NT2/D1 (cell line): ENCODE measurements around the gene RB1.

ENCODE experiments used
- DNase-seq: peaks from one replicate; pipeline ENCODE4 v3.0.0-alpha.2; 2011; ENCODE audit warnings: low read depth, low spot score
- H3K27me3 ChIP-seq: 2 replicates; pipeline ENCODE4 v1.6.0; 2011; ENCODE audit warnings: mild to moderate bottlenecking; ENCODE audit not compliant: insufficient read length, insufficient read depth
- H3K36me3 ChIP-seq: 2 replicates; pipeline ENCODE4 v1.6.1; 2011; ENCODE audit warnings: mild to moderate bottlenecking, low read length, mixed read lengths; ENCODE audit not compliant: insufficient read depth, insufficient read length
- H3K4me1 ChIP-seq: 2 replicates; pipeline ENCODE4 v1.5.1; 2011; ENCODE audit not compliant: insufficient read depth, insufficient read length
- H3K4me3 ChIP-seq: 2 replicates; pipeline ENCODE4 v1.5.1; 2011; ENCODE audit warnings: low read depth; ENCODE audit not compliant: insufficient read length
- H3K9ac ChIP-seq: 2 replicates; pipeline ENCODE4 v1.6.0; 2011; ENCODE audit warnings: low read depth; ENCODE audit not compliant: insufficient read length
- H3K9me3 ChIP-seq: 2 replicates; pipeline ENCODE4 v1.5.1; 2011; ENCODE audit warnings: mild to moderate bottlenecking, low read length; ENCODE audit not compliant: insufficient read depth
- SUZ12 ChIP-seq: IDR thresholded peaks from 2 replicates; pipeline ENCODE4 v1.6.1; 2011; ENCODE audit not compliant: insufficient read length, insufficient read depth; ENCODE audit errors: extremely low read depth
- YY1 ChIP-seq: IDR thresholded peaks from 2 replicates; pipeline ENCODE4 v1.6.1; 2011; ENCODE audit not compliant: insufficient read length, insufficient read depth
- ZNF274 ChIP-seq: IDR thresholded peaks from 2 replicates; pipeline ENCODE4 v1.6.1; 2011; ENCODE audit warnings: mild to moderate bottlenecking, low read depth, low read length

RB1 gene

DNA sequence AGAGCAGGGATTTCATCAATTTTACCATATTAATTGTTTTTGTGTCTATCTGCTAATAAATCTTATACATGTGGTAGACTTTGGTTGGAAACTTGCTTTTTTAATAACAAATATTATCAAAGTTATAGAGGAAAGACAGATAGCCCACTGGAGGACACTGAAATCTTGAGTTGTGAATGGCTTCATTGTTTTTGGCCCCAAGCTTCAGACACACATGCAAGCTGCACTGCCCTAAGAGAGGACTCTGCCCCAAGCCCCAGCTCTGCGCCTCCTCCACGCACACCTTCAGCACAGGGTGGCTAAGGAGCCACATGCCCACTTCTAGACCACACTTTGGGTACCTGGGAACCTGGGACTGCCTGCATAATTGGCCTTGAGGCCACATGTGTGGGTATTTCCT, 194.1 kb downstream of the RB1 start:
- Histone ChIP-seq H3K4me1 (no peaks in the 10 kb centered on the region), H3K9ac (no peak overlapping the region), H3K4me3 (no peak overlapping the region), H3K36me3 (no peaks in the 10 kb centered on the region), H3K9me3 (no peaks in the 10 kb centered on the region), H3K27me3 (no peaks in the 10 kb centered on the region)
- TF ChIP-seq SUZ12 (no peak), ZNF274 (no peak), YY1 (no peak)
- DNase-seq: no peak

DNA sequence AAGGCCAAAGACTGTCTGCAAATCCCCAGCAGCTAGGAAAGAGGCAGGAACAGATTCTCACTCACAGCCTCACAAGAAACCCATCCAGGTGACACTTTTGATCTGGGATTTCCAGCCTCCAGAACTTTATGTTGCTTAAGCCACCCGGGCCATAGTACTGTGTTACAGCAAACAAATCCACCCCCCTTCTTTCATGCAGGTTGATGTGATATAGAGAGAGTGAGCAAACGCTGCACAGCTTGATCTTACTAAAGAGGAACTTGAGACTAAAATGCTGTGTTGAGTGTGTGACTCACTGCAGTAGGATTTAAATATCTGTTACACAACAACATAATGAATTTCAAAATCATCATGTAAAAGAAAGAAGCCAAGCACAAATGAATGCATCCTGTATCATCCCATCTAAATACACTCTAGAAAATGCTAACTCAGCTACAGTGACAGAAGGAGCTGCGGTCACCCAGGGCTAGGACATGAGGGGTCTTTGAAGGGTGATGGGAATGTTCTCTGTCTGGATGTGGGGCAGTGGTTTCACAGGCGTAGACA, 197.2 kb downstream of the RB1 start:
- Histone ChIP-seq H3K9me3 (no peaks in the 10 kb centered on the region), H3K4me3 (no peak overlapping the region), H3K4me1 (no peaks in the 10 kb centered on the region), H3K36me3 (no peaks in the 10 kb centered on the region), H3K9ac (no peak overlapping the region), H3K27me3 (no peaks in the 10 kb centered on the region)
- TF ChIP-seq YY1 (no peak), SUZ12 (no peak), ZNF274 (no peak)
- no peak for DNase-seq

DNA sequence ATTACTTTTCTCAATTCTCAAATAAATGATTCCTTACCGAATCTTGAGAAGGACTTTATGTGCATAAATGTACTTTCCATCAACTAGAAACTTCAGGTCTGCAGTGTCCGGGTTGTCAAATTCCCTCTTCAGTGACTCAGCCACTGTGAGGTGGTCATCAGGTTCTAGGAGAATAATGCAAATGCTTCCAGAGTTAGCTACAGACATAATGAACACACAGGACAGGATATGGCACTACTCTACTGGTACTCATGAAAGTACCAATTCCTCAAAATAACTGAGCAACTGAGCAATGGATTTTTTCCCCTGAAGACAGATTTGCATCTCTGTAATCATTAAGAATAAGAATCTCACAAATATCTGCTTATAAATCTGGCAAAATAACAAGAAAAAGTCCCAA, 198.2 kb downstream of the RB1 start:
- Histone ChIP-seq H3K27me3 (no peaks in the 10 kb centered on the region), H3K36me3 (no peaks in the 10 kb centered on the region), H3K4me3 (no peak overlapping the region), H3K4me1 (no peaks in the 10 kb centered on the region), H3K9me3 (no peaks in the 10 kb centered on the region), H3K9ac (no peak overlapping the region)
- DNase-seq: no peak
- no peak for TF ChIP-seq YY1
- no peak for TF ChIP-seq ZNF274
- no peak for TF ChIP-seq SUZ12

DNA sequence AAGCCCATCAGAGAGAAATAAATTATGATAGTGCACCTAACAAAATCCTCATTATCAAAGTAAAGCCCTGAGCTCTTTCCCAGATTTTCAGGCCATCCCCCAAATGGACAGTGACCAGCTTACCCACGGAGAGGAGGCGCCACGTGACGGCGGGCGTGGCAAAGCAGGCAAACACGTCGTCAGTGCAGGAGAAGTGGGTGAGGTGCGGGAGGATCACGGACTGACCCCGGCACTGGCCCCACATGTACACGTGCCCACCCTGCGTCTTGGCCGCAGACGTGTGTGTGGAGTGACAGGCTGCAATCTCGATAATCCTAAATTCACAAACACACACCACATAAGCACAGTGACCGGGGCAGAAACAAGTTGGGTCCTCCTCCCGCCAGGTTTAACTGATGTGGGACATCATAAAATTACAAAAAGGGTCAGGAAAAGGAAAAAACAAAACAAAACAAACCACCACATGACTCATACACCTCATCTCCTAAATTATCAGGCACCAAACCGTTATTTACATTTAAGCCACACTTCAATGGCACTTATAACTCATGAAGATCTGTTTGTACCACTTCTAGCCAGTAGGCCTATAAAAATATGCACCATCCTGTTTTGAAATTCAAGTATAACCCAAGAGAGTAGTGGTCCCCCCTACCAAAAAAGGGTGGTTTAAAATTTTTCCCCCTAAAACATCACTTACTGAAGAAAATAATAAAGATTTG, 199.2 kb downstream of the RB1 start:
- no peak for DNase-seq
- TF ChIP-seq YY1 (no peak), SUZ12 (no peak), ZNF274 (no peak)
- Histone ChIP-seq H3K27me3 (no peaks in the 10 kb centered on the region), H3K4me3 (no peak overlapping the region), H3K9me3 (no peaks in the 10 kb centered on the region), H3K36me3 (no peaks in the 10 kb centered on the region), H3K9ac (no peak overlapping the region), H3K4me1 (no peaks in the 10 kb centered on the region)

DNA sequence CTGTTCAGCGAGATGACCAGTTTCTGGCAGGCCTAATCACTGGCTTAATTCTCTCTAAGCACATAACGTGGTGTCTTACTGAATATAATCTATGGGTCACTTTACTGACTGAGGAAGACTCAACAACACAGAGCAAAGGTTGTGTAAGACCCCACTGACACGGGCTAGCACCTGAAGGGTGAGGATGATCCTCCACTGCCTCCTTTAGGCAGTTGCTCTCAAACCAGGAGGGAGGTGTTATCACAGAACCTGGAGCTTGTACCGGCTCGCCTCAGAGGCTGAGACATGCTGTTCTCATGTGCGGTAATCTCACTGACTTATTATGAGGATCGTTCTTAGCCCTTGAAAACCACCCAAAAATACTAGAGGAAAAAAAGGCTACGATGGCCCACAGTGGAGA, 201.1 kb downstream of the RB1 start:
- Histone ChIP-seq H3K27me3 (no peaks in the 10 kb centered on the region), H3K4me1 (no peaks in the 10 kb centered on the region), H3K4me3 (no peak overlapping the region), H3K9me3 (no peaks in the 10 kb centered on the region), H3K9ac (no peak overlapping the region), H3K36me3 (no peaks in the 10 kb centered on the region)
- DNase-seq: no peak
- no peak for TF ChIP-seq SUZ12
- TF ChIP-seq ZNF274: no peak
- no peak for TF ChIP-seq YY1

DNA sequence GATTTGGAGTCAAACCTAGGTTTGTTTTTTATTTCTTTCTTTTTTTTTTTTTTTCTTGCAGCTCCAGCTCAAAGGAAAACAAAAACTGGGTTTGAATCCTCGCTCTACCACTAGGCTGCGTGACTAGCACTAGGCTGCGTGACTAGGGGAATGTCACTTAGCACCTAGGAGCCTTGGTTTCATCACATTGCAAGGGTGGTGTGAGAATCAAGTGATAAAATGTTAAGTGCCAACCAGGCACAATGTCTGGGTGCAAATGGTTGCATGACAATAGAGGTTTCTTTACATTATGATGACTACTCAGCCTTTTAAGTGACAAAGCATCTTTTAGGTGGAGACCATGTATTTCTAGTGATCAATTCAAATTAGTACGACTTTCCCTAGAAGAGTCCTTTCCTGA, 201.5 kb downstream of the RB1 start:
- peak; percentile 8 for DNase-seq
- Histone ChIP-seq H3K4me3 (no peak overlapping the region), H3K27me3 (no peaks in the 10 kb centered on the region), H3K36me3 (no peaks in the 10 kb centered on the region), H3K4me1 (no peaks in the 10 kb centered on the region), H3K9ac (no peak overlapping the region), H3K9me3 (no peaks in the 10 kb centered on the region)
- TF ChIP-seq YY1 (no peak), SUZ12 (no peak), ZNF274 (no peak)

DNA sequence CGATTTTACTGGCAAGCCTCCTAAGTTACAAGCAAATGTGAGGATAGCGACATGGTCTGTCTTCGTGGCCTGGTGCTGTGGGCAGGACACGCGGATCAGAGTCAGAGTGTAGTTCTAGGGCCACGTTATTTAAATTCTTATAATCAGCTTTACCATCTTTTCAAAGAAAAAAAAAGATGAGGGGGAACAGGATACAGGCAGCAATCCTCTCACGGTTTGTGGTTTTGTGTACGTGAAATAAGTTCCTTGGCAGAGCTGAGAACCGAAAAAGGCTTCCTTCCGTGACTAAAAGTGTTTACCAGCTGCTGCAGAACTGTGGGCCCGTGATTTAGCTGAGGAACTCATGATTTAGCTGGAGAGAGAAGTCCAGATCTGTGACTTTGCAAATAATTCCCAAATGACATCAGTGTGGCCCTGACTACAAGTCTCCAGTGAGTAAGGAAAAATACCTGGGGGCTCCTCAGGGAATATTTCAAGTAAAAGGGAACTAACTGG, 202.1 kb downstream of the RB1 start:
- Histone ChIP-seq H3K4me3 (no peak overlapping the region), H3K27me3 (no peaks in the 10 kb centered on the region)
- DNase-seq: no peak

More for the DNA sequence above, 202.1 kb downstream of the RB1 start:
- Histone ChIP-seq H3K36me3 (no peaks in the 10 kb centered on the region), H3K4me1 (no peaks in the 10 kb centered on the region), H3K9me3 (no peaks in the 10 kb centered on the region), H3K9ac (no peak overlapping the region)
- TF ChIP-seq ZNF274 (no peak), SUZ12 (no peak), YY1 (no peak)
